Measurements from ENCODE around the gene SMOC2.

Gene SMOC2

DNA sequence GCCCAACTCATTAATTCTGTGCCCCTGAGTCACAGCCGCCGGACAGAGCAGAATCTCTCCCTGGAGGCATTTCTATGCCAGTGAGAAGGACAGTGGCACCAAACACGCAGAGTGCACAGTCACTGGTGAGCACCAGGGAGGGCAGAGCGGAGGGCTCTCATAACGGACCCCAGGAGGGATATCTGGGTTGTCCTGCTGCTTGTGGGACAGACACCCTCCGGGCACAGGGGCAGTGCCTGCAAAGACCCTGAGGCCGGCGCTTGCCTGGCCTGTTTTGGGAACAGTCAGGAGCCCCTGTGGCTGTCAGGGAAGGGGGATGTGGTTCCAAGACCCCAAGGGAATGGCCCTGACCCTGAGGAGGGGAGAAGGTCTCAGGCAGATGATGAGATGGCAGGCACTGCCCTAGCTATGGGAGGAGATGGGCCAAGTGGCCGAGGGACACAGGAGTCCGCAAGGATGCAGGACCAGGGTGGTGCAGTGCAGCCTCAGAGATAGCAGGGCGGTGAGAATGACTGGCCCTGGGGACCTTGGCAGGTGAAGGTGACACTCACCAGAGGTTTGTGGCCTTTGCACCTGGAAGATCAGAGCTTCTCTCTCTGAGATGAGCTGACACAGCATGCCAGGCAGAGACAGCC is 270.8 kb downstream of the SMOC2 start:
- DNase-seq (ENCODE audit: low read depth) = no peak

DNA sequence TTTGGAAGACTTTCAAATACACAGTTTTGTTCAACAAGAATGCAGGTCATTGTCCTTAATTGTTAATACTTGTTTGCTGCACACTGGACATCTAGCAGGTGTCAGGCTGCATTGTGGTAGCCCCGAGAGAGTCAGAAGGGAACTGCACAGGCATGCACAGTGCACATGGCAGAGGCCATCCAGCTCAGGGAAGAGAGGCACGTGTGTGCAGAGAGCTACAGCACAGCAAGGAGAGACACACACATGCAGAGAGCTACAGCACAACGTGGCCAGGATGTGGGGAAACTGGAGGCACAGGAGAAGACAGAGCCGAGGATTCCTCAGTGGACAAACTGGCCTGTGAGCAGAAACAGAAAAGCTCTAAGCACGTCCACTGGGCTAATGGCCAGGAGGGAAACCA is 272.0 kb downstream of the SMOC2 start:
- DNase-seq (ENCODE audit: low read depth) = no peak

DNA sequence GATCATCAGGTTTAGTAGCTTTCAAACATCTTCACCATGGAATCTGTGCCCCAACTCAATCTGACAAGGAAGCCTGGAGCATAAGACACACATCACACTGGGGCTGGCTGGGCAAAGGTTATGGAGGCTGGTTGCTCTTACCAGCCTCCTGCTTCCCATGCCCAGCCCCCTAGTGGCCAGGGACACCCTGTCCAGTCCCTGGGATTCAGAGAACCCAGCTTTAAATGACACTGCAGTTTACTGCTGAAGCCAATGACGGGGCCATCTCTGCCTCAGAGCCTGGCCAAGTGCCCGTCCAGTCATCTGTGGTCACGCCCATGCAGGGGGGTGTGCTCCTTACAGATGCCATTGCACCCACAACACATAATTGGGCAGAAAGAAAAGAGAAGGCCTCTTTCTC is 272.9 kb downstream of the SMOC2 start:
- DNase-seq (ENCODE audit: low read depth) = no peak

DNA sequence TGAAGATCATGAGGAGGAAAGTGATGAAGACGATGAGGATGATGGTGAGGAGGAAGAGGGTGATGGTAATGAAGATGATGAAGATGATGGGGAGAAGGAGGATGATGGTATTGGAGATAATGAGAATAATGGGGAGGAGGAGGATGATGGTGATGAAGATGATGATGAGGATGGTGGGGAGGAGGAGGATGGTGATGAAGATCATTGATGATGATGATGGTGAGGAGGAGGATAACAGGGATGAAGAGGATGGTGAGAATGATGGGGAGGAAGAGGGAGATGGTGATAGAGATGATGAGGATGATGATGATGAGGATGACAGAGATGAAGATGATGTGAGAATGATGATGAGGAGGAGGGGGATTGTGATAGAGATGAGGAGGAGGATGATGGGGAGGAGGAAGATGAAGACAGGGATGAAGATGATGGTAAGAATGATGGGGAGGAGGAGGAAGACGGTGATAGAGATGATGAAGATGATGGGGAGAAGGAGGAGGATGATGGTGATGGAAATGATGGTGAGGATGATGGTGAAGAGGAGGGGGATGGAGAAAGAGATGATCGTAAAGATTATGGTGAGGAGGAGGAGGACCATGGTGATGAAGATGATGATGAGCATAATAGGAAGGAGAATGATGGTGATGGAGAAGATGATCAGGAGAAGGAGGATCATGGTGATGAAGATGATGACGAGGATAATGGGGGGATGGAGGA is 273.7 kb downstream of the SMOC2 start:
- DNase-seq (ENCODE audit: low read depth) = no peak

DNA sequence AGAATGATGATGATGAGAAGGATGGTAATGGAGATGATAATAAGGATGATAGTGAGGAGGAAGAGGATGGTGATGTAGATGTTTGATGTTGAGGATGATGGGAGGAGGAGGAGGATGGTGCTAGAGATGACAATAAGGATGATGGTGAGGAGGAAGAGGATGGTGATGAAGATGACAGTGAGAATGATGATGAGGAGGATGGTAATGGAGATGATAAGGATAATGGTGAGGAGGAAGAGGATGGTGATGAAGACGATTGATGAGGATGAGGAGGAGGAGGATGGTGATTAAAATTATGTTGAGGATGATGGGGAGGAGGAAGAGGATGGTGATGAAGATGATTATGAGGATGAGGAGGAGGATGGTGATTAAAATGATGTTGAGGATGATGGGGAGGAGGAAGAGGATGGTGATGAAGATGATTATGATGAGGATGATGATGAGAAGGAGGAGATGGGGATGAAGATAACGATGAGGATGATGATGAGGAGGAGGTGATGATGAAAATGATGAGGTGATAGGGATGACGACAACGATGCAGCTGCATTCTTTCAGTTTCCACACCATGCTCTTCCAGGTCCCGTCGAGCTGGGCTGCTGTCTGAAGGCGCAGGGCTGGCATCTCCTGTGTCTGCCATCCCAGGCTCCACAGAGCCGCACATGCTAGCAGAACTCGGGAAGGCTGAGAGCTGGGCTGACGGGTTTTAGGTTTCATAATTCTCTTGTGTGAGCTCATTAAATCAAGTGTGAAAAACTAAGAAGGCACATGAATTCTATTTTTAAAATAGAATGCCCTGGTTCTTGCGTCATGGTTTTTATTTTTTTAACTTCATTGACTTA is 274.9 kb downstream of the SMOC2 start:
- no peak for DNase-seq (ENCODE audit: low read depth)

DNA sequence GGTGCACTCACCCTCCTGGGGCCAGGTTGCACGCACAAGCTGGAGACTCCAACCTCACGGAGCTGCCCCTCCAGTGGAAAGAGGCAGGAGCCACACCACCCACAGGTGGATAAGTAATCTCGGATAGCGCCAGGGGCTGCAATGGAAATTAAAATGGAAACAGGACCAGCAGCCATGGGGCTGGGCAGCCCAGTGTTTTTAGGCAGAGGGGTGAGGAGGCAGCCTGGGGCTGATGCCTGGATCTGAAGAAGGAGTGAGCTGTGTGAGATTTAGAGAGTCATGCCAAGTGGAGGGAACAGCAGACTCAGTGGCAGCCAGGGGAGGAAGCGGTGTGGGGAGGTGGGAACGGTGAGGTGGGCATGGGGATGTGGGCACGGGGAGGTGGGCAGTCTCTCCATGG is 275.6 kb downstream of the SMOC2 start:
- DNase-seq (ENCODE audit: low read depth) = no peak

DNA sequence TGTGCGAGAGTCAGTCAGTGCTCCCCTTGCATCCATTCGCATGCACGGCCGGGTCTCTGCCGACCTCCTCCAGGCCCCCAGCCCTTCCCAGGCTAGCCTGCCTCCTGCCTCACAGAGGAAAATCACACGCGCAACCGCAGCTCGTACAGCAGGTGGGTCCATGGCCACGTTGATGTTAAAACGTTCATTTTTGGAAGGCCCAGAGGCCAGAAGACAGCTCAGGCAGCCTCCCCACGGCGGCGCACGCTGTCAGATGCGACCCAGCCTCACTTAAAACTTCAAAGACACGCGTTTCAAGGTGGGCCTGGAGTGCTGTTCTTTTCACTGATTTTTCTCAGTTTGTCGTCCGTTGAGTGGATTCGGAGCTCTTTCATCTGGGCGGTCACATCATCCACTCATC is 276.5 kb downstream of the SMOC2 start:
- DNase-seq (ENCODE audit: low read depth) = no peak

All from T-helper 22 cell (primary cell).